H1 (cell line): ENCODE measurements around the gene AGO3. TPM values are rescaled to one million over a fixed set of nuclear protein-coding genes. Genes with fewer than 3 reads are reported as not detected.

Experiments
- CTCF ChIA-PET: fragments of 300-600 bp; sonication (Branson Sonifier 250); formaldehyde crosslinking; loops from one replicate; lab custom pipeline; 2021; ENCODE audit not compliant: partially characterized antibody; lab: Charles Lee
- POLR2A ChIA-PET: fragments of 300-600 bp; sonication (Branson Sonifier 250); formaldehyde crosslinking; loops from one replicate; lab custom pipeline; 2021; ENCODE audit warnings: inconsistent platforms; ENCODE audit not compliant: partially characterized antibody; lab: Charles Lee
- DNase-seq, 2 experiments: peaks; one replicate each; pipeline versions ENCODE4 v3.0.0 to v3.0.0-alpha.2; 2010 to 2022; ENCODE audit warnings: low spot score in 2 of 2, low read depth in 1 of 2, mixed read lengths in 1 of 2
- FAIRE-seq: peaks from 2 replicates; lab custom pipeline; 2011; peaks lifted over from hg19 to GRCh38; lab: Jason Lieb, UNC
- H2AFZ ChIP-seq: 2 replicates; pipeline ENCODE4 v1.8.1; 2012; ENCODE audit warnings: low read length, inconsistent platforms
- H2AK5ac ChIP-seq: 2 replicates; pipeline ENCODE4 v1.6.1; 2013; ENCODE audit warnings: low read depth, low read length
- H2BK120ac ChIP-seq: replicated peaks from 2 replicates; pipeline ENCODE3; 2013; ENCODE audit warnings: low read depth, low read length, inconsistent platforms
- H2BK12ac ChIP-seq: 2 replicates; pipeline ENCODE4 v1.6.1; 2013; ENCODE audit warnings: low read depth, low read length
- H2BK15ac ChIP-seq: 2 replicates; pipeline ENCODE4 v1.6.1; 2013; ENCODE audit warnings: low read length
- H2BK20ac ChIP-seq: 2 replicates; pipeline ENCODE4 v1.6.1; 2013; ENCODE audit warnings: low read length
- H2BK5ac ChIP-seq: 2 replicates; pipeline ENCODE4 v1.6.1; 2013; ENCODE audit warnings: low read depth, low read length
- H3K14ac ChIP-seq: 2 replicates; pipeline ENCODE4 v1.6.1; 2013; ENCODE audit warnings: inconsistent platforms; ENCODE audit not compliant: insufficient read length
- H3K18ac ChIP-seq: 2 replicates; pipeline ENCODE4 v1.6.1; 2013; ENCODE audit warnings: low read length; ENCODE audit errors: extremely low read depth
- H3K23ac ChIP-seq: 2 replicates; pipeline ENCODE4 v1.6.1; 2013; ENCODE audit warnings: inconsistent platforms; ENCODE audit not compliant: insufficient read length
- H3K23me2 ChIP-seq: 2 replicates; pipeline ENCODE4 v1.6.1; 2013; ENCODE audit warnings: low read depth, low read length
- H3K27ac ChIP-seq: 2 replicates; pipeline ENCODE4 v1.6.1; 2011; ENCODE audit warnings: low read depth, low read length, inconsistent platforms
- H3K27me3 ChIP-seq, 4 experiments: replicated peaks in 1 of 4; 1 replicate in 1 of 4; 2 replicates in 3 of 4; pipeline versions ENCODE4 v1.6.1 to v1.8.1; 2011 to 2013; ENCODE audit warnings: low read length in 3 of 4, mild to moderate bottlenecking in 3 of 4, inconsistent platforms in 2 of 4, mixed read lengths in 2 of 4, moderate library complexity in 1 of 4; ENCODE audit not compliant: control insufficient read depth in 3 of 4, insufficient read depth in 3 of 4; ENCODE audit errors: extremely low read depth in 1 of 4
- H3K36me3 ChIP-seq, 4 experiments: 2 replicates each; pipeline versions ENCODE4 v1.6.1 to v1.8.1; 2011 to 2013; ENCODE audit warnings: mild to moderate bottlenecking in 4 of 4, low read length in 3 of 4, moderate library complexity in 2 of 4, control low read depth in 1 of 4, inconsistent platforms in 1 of 4; ENCODE audit not compliant: insufficient read depth in 4 of 4, control insufficient read depth in 2 of 4
- H3K4ac ChIP-seq: replicated peaks from 2 replicates; pipeline ENCODE3; 2013; ENCODE audit warnings: low read length, low read depth, mixed read lengths, inconsistent platforms; ENCODE audit not compliant: insufficient read length
- H3K4me1 ChIP-seq, 4 experiments: replicated peaks in 1 of 4; 1 replicate in 1 of 4; 2 replicates in 3 of 4; pipeline versions ENCODE4 v1.6.1 to v1.8.1; 2011 to 2013; ENCODE audit warnings: low read length in 3 of 4, inconsistent platforms in 2 of 4, mixed read lengths in 1 of 4; ENCODE audit not compliant: insufficient read depth in 4 of 4, control insufficient read depth in 3 of 4
- H3K4me2 ChIP-seq, 2 experiments: 2 replicates each; pipeline versions ENCODE4 v1.6.1 to v1.8.1; 2011 to 2013; ENCODE audit warnings: low read depth in 2 of 2, low read length in 2 of 2, control low read depth in 1 of 2, inconsistent platforms in 1 of 2, mild to moderate bottlenecking in 1 of 2; ENCODE audit not compliant: insufficient read depth in 1 of 2
- H3K4me3 ChIP-seq, 4 experiments: fragments of 200-600, 300-600 bp in 1 of 4; sonication (generic), shearing (Covaris generic), sonication (Bioruptor Twin) in 1 of 4; 2 replicates each; pipeline versions ENCODE4 v1.5.1 to v1.8.1; 2011 to 2016; ENCODE audit warnings: low read length in 4 of 4, low read depth in 3 of 4, control low read depth in 2 of 4, inconsistent platforms in 2 of 4, mild to moderate bottlenecking in 2 of 4, mixed read lengths in 1 of 4, moderate library complexity in 1 of 4; ENCODE audit not compliant: insufficient read depth in 2 of 4; ENCODE audit errors: extremely low read depth in 1 of 4
- H3K56ac ChIP-seq: replicated peaks from 2 replicates; pipeline ENCODE3; 2013; ENCODE audit warnings: low read depth, mild to moderate bottlenecking, mixed read lengths, low read length, inconsistent platforms; ENCODE audit not compliant: insufficient read length
- H3K79me1 ChIP-seq: 2 replicates; pipeline ENCODE4 v1.6.1; 2013; ENCODE audit warnings: low read depth, low read length, control low read depth
- H3K79me2 ChIP-seq, 2 experiments: 2 replicates each; pipeline versions ENCODE4 v1.6.1 to v1.8.1; 2012 to 2013; ENCODE audit warnings: low read length in 2 of 2, mild to moderate bottlenecking in 2 of 2, inconsistent platforms in 1 of 2; ENCODE audit not compliant: insufficient read depth in 2 of 2, control insufficient read depth in 1 of 2
- H3K9ac ChIP-seq, 4 experiments: replicated peaks in 1 of 4; 1 replicate in 1 of 4; 2 replicates in 3 of 4; pipeline versions ENCODE4 v1.6.1 to v1.8.1; 2011 to 2013; ENCODE audit warnings: low read depth in 3 of 4, low read length in 3 of 4, control low read depth in 2 of 4, mild to moderate bottlenecking in 2 of 4, moderate library complexity in 2 of 4, inconsistent platforms in 1 of 4; ENCODE audit errors: extremely low read depth in 1 of 4
- H3K9me3 ChIP-seq, 2 experiments: 2 replicates each; pipeline versions ENCODE4 v1.6.1 to v1.8.1; 2012 to 2013; ENCODE audit warnings: mild to moderate bottlenecking in 2 of 2, moderate library complexity in 2 of 2, control low read depth in 1 of 2, inconsistent platforms in 1 of 2, low read depth in 1 of 2, low read length in 1 of 2, mixed read lengths in 1 of 2; ENCODE audit not compliant: insufficient read depth in 2 of 2
- H4K20me1 ChIP-seq, 2 experiments: replicated peaks in 1 of 2; 2 replicates each; pipeline versions ENCODE3 to v1.8.1; 2011 to 2013; ENCODE audit warnings: inconsistent platforms in 2 of 2, low read length in 2 of 2, mild to moderate bottlenecking in 1 of 2; ENCODE audit not compliant: insufficient read depth in 2 of 2, control insufficient read depth in 1 of 2
- H4K5ac ChIP-seq: 2 replicates; pipeline ENCODE4 v1.6.1; 2013; ENCODE audit warnings: low read length, low read depth, mixed read lengths, inconsistent platforms; ENCODE audit not compliant: insufficient read length
- H4K8ac ChIP-seq: 2 replicates; pipeline ENCODE4 v1.8.0; 2013; ENCODE audit warnings: mild to moderate bottlenecking, moderate library complexity, low read length, inconsistent platforms; ENCODE audit not compliant: insufficient read depth; ENCODE audit errors: extremely low read depth
- H4K91ac ChIP-seq: replicated peaks from 2 replicates; pipeline ENCODE3; 2013; ENCODE audit warnings: low read length, mixed read lengths, inconsistent platforms; ENCODE audit not compliant: insufficient read length
- SAP30 ChIP-seq: fragments of 300-600 bp; sonication (generic); IDR thresholded peaks from 2 replicates; pipeline ENCODE4 v1.7.1; 2012; ENCODE audit warnings: low read length, moderate library complexity, mild to moderate bottlenecking, inconsistent platforms; ENCODE audit not compliant: insufficient read depth, insufficient replicate concordance
- whole genome bisulfite sequencing, 2 experiments: shearing (Covaris generic) in 1 of 2; methylation state at CpG; one replicate each; pipeline versions ENCODE4 v1.1.6 to v1.1.7; 2013 to 2015; ENCODE audit warnings: low lambda C conversion rate in 2 of 2, mixed read lengths in 2 of 2, inconsistent platforms in 1 of 2, low coverage in 1 of 2, missing lambda C conversion rate in 1 of 2; ENCODE audit not compliant: insufficient replicate concordance in 2 of 2, insufficient coverage in 1 of 2, insufficient read length in 1 of 2; ENCODE audit errors: extremely low coverage in 1 of 2, missing lambda C conversion rate in 1 of 2; 5-methylcytosine and 5-hydroxymethylcytosine counted together
- polyA plus RNA-seq, 7 experiments: library from polyadenylated mRNA; depleted of rRNA in 3 of 7; stranded (reverse) in 5 of 7; unstranded in 2 of 7; fragments of >200 nt in 5 of 7; fragments of 200-250 nt in 2 of 7; gene quantifications; 1 replicate in 5 of 7; 2 replicates in 1 of 7; 4 replicates in 1 of 7; pipeline versions ENCODE4 v1.2.1 to v1.2.3, GENCODE V29; 2011 to 2013; ENCODE audit warnings: missing spikeins in 2 of 7, mixed read lengths in 2 of 7
- total RNA-seq: library from RNA; stranded (reverse); fragmentation: NEBNext Ultra II Directional; extraction: Animal tissue kit (Norgen Biotek cat#: 25700); gene quantifications from 2 replicates; pipeline ENCODE4 v1.2.1, GENCODE V29; 2021

Gene AGO3
- total and polyA plus RNA-seq, 2 of the 8 experiments (the other 6 are each of a cell fraction or from before 2014, with no cell fraction given), result 10.7 to 26.4 TPM

DNA sequence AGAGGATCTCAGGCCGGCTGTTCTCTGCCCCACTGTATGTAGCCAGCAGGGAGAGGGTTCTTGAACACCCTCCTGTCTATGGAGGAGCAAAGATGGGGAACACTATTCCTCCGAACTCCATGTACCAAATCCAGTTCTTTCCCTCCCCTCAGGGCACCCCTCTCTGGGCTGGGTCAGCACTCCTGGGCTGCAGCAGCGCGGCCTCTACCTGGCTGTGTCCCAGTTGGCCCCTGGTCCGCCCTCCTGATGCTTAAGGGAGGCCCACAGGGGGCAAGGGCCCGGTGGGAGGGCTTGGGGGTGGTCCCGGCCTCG, 157.3 kb downstream of the AGO3 start:
- H4K20me1 ChIP-seq, result peaks cover 0 to 10% of the 10 kb centered on the region in 2 experiments
- H3K4me1 ChIP-seq, result peaks cover 0 to 18% (median 12%) of the 10 kb centered on the region in 4 experiments; a peak in 5 of 7 replicates
- peaks cover 12% of the 10 kb centered on the region; the same call in 1 of the 2 replicates for H3K23me2 ChIP-seq
- H2BK120ac ChIP-seq, result no peak overlapping the region
- peaks cover 10 to 22% (median 18%) of the 10 kb centered on the region in 4 experiments; a peak in 7 of 8 replicates for H3K36me3 ChIP-seq
- H3K4me3 ChIP-seq, result peak overlapping the region in 3 of 4 experiments; percentile 73 to 94 (median 89); a peak in 6 of 8 replicates
- H2AK5ac ChIP-seq, result no peak overlapping the region
- peak overlapping the region; percentile 82 for H4K91ac ChIP-seq
- peak overlapping the region; percentile 88; the same call in 1 of the 2 replicates for H2BK15ac ChIP-seq
- peak overlapping the region; percentile 84; the same call in 1 of the 2 replicates for H4K8ac ChIP-seq
- H3K27ac ChIP-seq, result no peak overlapping the region
- H2BK12ac ChIP-seq, result no peak overlapping the region
- DNase-seq, result no peak
- H2AFZ ChIP-seq, result peak overlapping the region; percentile 55; the same call in 1 of the 2 replicates
- H3K23ac ChIP-seq, result no peak overlapping the region
- POLR2A ChIA-PET, result interaction anchor here (1.4 to 1.8 kb wide), 2 partner anchors 9 to 236 kb away, joined by 3 to 5 read pairs; partner anchors contain the start of gene EVA1B
- no peak overlapping the region for H4K5ac ChIP-seq
- peaks cover 5% of the 10 kb centered on the region; the same call in 1 of the 2 replicates for H3K79me1 ChIP-seq
- no peak overlapping the region for H3K4ac ChIP-seq
- no peak for FAIRE-seq
- H2BK20ac ChIP-seq, result no peak overlapping the region
- no peak for TF ChIP-seq SAP30
- WGBS, 2 experiments, result 70% methylated on average over 4 of the region's 8 CpGs; no CpG with 5 or more reads in 1 of the 2 experiments
- CTCF ChIA-PET, result interaction anchor here (1.2 to 4.0 kb wide), 5 partner anchors 9 to 254 kb away, joined by 3 to 38 read pairs (median 3); no protein-coding TSS in a partner anchor
- H3K14ac ChIP-seq, result no peak overlapping the region
- H3K56ac ChIP-seq, result no peak overlapping the region
- H3K4me2 ChIP-seq, result peak overlapping the region; percentile 2 to 92; a peak in 3 of 4 replicates
- no peak overlapping the region for H3K18ac ChIP-seq
- peak overlapping the region in 2 of 4 experiments; percentile 20; a peak in 2 of 7 replicates for H3K9ac ChIP-seq
- peaks cover 0 to 3% (median 0%) of the 10 kb centered on the region in 4 experiments; a peak in 2 of 7 replicates for H3K27me3 ChIP-seq
- H3K79me2 ChIP-seq, result peaks cover 0 to 15% of the 10 kb centered on the region in 2 experiments; a peak in 2 of 4 replicates
- no peaks in the 10 kb centered on the region for H3K9me3 ChIP-seq
- peak overlapping the region; percentile 63; the same call in 1 of the 2 replicates for H2BK5ac ChIP-seq
